HUDEP-2 (cell line): ENCODE data around the gene COL20A1.
"Not testable (repeated sequence)": the region's sequence is repeated elsewhere in the genome, so short reads cannot be mapped to it uniquely, and the experiment has no call there.

Source experiments
- DNase-seq, 76 experiments: peaks; one replicate each; lab custom pipeline; 2025; ENCODE audit not compliant: unreplicated experiment in 76 of 76; lab: John Stamatoyannopoulos, UW

Gene COL20A1

GRCh38 chr20:63305933-63306672 is 13.1 kb downstream of the COL20A1 start:
- DNase-seq, result not testable (repeated sequence)

GRCh38 chr20:63306673-63307537 is 13.9 kb downstream of the COL20A1 start:
- DNase-seq, result no peak

- no peak for DNase-seq
These were observed 14.7 kb downstream of the COL20A1 start for GRCh38 chr20:63307538-63308217.

DNA sequence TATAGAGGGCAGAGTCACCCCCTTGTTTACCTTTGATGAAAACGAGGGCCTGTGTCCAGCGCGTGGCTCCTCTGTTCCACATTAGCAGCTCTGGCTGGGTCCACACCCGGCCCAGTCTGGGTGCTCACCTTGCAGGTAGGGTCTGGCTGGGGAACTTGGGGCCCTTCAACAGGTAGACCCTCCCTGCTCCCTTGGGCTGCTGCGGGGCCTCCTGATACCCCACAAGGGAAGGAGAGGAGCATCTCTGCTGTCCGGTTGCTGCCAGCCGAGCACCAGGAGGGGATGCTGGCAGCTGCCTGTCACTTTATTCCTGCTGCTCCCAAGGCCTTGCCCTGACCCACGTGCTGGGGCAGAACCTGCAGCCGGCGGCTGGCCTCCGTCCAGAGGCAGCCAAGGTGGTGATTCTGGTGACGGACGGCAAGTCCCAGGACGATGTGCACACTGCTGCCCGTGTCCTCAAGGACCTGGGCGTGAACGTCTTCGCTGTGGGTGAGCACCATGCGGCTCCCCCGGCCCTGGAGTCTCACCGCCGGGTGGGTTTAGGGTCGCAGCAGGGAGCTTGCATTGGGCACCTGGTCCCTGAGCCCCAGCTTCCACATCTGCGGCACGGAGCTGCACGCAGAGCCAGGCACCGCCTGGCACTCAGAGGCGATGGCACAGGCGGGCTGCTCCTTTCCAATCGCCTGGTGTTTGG is 15.4 kb downstream of the COL20A1 start:
- no peak for DNase-seq

DNA sequence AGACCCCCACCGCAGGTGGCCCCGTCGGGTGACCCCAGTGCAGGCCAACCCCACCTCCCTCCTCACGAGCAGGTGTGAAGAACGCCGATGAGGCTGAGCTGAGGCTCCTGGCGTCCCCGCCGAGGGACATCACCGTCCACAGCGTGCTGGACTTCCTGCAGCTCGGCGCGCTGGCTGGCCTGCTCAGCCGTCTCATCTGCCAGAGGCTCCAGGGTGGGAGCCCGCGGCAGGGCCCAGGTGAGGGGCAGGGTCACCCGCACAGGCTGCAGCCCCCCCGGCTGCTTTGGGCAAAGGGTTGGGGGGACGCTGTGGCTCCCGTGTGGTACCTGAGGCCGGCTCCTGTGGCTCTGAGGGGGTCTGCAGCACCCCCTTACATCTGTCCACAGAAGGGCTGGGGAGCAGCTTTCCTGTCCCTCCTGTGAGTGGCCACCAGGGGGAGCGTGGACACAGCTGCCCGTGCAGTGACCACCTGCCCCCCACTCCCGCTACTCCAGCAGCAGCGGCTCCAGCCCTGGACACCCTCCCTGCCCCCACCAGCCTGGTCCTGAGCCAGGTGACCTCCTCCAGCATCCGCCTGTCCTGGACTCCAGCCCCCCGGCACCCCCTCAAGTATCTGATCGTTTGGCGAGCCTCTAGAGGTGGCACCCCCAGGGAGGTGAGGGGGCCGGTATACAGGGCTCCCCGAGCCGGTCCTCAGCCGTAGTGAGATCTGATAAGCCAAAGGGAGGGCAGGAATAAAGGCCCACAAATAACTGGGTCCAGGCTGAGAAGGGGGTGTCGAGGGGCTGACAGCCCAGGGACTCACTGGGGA is 16.5 kb downstream of the COL20A1 start:
- DNase-seq, result peak in 12 of 76 experiments; percentile 4 to 45 (median 14)

DNA sequence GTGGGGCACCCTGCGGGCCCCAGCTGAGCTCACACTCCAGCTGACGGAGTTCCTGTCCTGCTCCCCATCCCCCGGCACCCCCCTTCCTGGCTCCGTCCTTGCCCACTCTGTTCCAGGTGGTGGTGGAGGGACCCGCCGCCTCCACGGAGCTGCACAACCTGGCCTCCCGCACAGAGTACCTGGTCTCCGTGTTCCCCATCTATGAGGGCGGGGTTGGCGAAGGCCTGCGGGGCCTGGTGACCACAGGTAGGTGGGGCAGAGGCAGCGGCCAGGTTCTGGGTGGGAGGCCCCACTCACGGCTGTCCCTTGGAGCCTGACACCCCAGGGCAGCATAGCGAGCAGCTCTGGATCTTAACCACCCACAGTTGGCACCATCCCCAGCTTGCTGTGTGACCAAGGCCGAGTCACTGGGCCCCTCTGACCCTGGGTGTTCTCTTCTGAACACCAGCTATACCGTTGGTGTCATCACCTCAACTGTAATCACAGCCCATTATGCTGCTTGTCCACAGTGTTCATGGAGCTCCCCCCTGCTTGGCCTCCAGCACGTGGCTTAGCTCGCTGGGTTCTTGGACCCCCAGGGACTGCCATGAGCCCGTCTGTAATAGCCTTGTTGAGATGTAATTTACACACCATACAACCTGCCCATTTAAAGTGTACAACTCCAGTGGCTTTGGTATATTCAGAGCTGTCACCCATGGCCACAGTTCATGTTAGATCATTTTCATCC is 17.4 kb downstream of the COL20A1 start:
- DNase-seq, result peak in 1 of 76 experiments; percentile 19

DNA sequence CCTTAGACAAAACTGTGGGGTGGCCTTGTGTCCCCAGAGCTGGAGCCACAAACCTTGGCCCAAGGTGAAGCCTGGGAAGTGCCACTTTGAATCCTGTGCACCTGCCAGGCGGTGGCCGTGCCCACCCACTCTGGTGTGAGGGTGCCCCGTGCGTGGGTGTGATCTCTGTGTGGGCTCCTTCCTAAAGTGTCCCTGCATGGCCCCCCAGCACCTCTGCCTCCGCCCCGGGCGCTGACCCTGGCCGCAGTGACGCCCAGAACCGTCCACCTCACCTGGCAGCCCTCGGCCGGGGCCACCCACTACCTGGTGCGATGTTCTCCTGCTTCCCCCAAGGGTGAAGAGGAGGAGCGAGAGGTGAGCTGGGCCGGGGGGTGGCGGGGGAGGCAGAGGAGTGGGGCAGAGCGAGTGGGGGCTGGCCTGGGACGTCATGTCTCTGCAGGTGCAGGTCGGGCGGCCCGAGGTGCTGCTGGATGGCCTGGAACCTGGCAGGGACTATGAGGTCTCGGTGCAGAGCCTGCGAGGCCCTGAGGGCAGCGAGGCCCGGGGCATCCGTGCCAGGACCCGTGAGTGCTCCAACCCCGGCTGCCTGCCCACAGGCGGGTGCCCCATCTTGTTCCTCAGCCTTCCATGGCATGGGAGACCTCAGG is 18.3 kb downstream of the COL20A1 start:
- no peak for DNase-seq

- DNase-seq, result no peak
These were observed 18.9 kb downstream of the COL20A1 start for GRCh38 chr20:63311833-63312243.

DNA sequence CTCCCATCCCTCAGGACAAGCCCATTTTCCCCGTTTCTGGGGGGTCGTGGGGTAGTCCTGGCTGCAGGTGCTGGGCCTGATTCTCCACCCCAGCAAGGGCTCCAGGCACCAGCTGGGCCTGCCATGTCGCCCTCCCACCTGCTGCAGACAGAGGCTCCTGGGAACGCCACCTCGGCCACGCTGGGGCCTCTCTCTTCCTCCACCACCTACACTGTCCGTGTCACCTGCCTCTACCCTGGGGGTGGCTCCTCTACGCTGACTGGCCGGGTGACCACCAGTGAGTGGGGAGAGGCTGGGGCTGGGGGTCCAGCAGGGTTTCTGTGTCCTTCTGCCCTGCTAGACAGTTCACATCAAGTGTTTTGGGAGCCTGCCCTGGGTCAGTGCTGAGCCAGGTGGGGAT is 19.3 kb downstream of the COL20A1 start:
- no peak for DNase-seq

DNA sequence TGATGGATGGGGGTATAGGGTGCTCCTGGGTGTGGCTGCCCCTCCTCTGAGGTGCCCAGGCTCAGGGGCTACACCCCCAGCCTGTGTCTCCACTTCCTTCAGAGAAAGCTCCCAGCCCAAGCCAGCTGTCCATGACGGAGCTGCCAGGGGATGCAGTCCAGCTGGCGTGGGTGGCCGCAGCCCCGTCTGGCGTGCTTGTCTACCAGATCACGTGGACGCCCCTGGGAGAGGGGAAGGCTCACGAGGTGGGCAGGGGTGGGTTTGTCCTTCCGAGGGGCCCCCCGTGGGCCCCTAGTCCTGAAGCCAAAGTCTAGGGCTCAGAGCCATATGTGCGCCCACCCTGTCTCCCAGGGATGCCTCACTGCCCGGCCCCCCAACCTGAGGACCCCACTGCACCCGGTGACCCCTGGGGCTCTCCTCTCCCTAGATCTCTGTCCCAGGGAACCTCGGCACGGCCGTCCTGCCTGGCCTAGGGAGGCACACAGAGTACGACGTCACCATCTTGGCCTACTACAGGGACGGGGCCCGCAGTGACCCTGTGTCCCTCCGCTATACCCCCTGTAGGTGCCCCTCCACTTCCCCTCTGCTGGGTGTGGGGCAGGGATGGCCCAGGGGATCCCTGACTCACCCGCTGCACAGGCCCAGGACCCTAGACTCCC is 19.8 kb downstream of the COL20A1 start:
- no peak for DNase-seq

GRCh38 chr20:63313349-63314014 is 20.5 kb downstream of the COL20A1 start:
- DNase-seq, result no peak

GRCh38 chr20:63314015-63314471 is 21.1 kb downstream of the COL20A1 start:
- no peak for DNase-seq

GRCh38 chr20:63314566-63315239 is 21.7 kb downstream of the COL20A1 start:
- no peak for DNase-seq

- no peak for DNase-seq
These were observed 22.3 kb downstream of the COL20A1 start for GRCh38 chr20:63315240-63315689.

DNA sequence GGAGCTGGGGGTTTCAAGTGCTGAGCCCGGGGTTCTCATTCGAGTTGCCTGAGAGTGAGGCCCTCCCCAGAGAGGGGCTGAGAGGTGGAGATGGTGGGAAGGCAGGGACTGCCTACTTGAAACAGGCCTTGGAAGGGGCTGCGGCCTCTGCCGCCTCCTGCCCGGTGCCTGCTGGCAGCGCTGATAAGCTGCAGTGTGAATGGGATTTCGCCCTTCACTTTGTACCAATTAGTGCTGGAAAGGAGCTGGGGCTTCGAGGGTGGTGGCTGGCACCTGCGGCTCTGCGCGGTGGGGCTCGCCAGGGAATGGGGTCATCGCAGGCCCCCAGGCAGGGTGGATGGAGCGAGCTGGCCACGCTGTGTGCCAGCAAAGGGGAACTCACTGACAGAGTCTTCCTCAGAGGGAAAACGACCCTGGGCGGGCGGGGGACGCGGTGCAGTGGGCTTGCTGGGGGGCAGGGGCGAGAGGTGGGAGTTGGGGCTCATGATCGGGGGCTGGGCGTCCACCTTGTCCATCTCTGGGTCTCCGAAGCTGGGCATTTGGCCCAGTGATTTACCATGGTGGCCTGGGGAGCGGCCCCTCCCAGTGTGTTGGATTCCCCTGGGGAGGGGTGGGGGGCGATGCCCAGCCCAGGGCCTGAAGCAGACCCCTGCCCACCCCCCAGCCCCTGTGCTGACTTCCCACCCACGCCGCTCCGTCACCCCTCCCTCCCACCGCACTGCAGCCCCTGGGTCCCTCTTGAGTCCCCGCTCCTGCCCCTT is 22.9 kb downstream of the COL20A1 start:
- DNase-seq, result no peak

- no peak for DNase-seq
These were observed 23.5 kb downstream of the COL20A1 start for GRCh38 chr20:63316502-63316921.
